ENCODE data around the gene SIPA1L3. TPM values are rescaled to one million over a fixed set of nuclear protein-coding genes. Genes with fewer than 3 reads are reported as not detected.

Gene SIPA1L3
- total and polyA plus RNA-seq, 2 of the 13 experiments (the other 11 are each of a cell fraction or from before 2014, with no cell fraction given): 5.5 to 7.7 TPM

DNA sequence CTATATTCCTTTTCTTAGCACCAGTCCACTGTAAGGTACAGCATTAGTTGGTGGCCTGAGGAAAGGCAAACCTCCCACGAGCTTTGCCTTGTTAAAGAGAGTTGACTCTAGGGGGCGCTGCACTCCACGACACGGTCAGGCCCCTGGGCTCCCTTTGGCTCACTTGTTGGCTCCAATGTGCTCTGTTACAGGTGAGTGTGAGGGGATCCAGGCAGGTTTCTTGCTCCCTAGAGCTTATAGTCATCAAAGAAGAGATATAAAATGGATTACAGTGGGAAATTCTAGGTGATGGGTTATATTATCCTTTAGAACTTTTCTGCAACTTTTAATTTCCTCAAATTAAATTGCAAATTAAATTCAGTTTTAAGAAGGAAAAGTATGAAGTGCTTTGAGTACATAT, 4.3 kb upstream of the SIPA1L3 start:
- H2AFZ ChIP-seq (ENCODE audit: low read length): no peak overlapping the region
- H3K9ac ChIP-seq (ENCODE audit: insufficient read depth, low read depth, low read length): no peak overlapping the region
- FAIRE-seq (peak; percentile 40), ATAC-seq (peak; percentile 37), DNase-seq (ENCODE audit: low spot score) (peak; percentile 71)
- no peak overlapping the region for H3K4me3 ChIP-seq (replicated peaks in 1 of 3; ENCODE audit: insufficient read depth in 1 of 3, low read depth in 2 of 3, low read length in 3 of 3)
- no peaks in the 10 kb centered on the region for H3K27me3 ChIP-seq (ENCODE audit: control insufficient read depth in 1 of 2, insufficient read depth in 2 of 2, low read length in 2 of 2)
- H3K79me2 ChIP-seq (ENCODE audit: insufficient read depth, low read length): peaks cover 3% of the 10 kb centered on the region
- BruUV-seq (replicated peaks): no TSS peak
- ChIA-PET POLR2A (interaction anchor here (1.4 kb wide), 1 partner anchor 171 kb away, joined by 4 read pairs; no protein-coding TSS in a partner anchor), CTCF (ENCODE audit: low intra/inter-chr PET ratio, low total read pairs) (interaction anchor here (0.6 to 1.9 kb wide), 4 partner anchors 84 to 200 kb away, joined by 3 to 16 read pairs (median 10); no protein-coding TSS in a partner anchor)
- in situ Hi-C loops (cut with HindIII; ENCODE audit: extremely low pct_ligation_motif_present, low pct_unique_long_range_greater_than_20kb): loop anchor here (5.0 kb wide), 2 partner anchors 85 to 170 kb away; no protein-coding TSS in a partner anchor
- peaks cover 10% of the 10 kb centered on the region for H3K4me1 ChIP-seq (ENCODE audit: insufficient read depth, low read length)
- H3K36me3 ChIP-seq (replicated peaks in 1 of 2; ENCODE audit: control insufficient read depth in 1 of 2, insufficient read depth in 2 of 2, low read length in 2 of 2): no peaks in the 10 kb centered on the region
- no peak overlapping the region for H3K27ac ChIP-seq (ENCODE audit: extremely low read length, insufficient read depth, low read length)
- no peak overlapping the region for H3K4me2 ChIP-seq (ENCODE audit: low read depth, low read length)
- 0% methylated on average over 2 of the region's 4 CpGs for WGBS (ENCODE audit: low lambda C conversion rate)
- intact Hi-C loops (cut with micrococcal nuclease; ENCODE audit: unreplicated experiment): loop anchor here (1.0 kb wide), 1 partner anchor 172 kb away; no protein-coding TSS in a partner anchor
- no peaks in the 10 kb centered on the region for H4K20me1 ChIP-seq (ENCODE audit: insufficient read depth, low read length)
- H3K9me3 ChIP-seq (ENCODE audit: low read length): no peaks in the 10 kb centered on the region
- TF ChIP-seq, protein P1, sequence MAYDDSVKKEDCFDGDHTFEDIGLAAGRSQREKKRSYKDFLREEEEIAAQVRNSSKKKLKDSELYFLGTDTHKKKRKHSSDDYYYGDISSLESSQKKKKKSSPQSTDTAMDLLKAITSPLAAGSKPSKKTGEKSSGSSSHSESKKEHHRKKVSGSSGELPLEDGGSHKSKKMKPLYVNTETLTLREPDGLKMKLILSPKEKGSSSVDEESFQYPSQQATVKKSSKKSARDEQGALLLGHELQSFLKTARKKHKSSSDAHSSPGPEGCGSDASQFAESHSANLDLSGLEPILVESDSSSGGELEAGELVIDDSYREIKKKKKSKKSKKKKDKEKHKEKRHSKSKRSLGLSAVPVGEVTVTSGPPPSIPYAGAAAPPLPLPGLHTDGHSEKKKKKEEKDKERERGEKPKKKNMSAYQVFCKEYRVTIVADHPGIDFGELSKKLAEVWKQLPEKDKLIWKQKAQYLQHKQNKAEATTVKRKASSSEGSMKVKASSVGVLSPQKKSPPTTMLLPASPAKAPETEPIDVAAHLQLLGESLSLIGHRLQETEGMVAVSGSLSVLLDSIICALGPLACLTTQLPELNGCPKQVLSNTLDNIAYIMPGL (CRISPR knock-in tag; IDR thresholded peaks at IDR 0.05; ENCODE audit: borderline replicate concordance in 1 of 2, low read depth in 1 of 2): peak in 1 of 2 experiments; percentile 55; a peak in 2 of 4 replicates
- TF ChIP-seq, protein P2, sequence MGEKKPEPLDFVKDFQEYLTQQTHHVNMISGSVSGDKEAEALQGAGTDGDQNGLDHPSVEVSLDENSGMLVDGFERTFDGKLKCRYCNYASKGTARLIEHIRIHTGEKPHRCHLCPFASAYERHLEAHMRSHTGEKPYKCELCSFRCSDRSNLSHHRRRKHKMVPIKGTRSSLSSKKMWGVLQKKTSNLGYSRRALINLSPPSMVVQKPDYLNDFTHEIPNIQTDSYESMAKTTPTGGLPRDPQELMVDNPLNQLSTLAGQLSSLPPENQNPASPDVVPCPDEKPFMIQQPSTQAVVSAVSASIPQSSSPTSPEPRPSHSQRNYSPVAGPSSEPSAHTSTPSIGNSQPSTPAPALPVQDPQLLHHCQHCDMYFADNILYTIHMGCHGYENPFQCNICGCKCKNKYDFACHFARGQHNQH (CRISPR knock-in tag; IDR thresholded peaks at IDR 0.05): peak; percentile 32; the same call in 1 of the 2 replicates
- TF ChIP-seq MIXL1 (CRISPR knock-in tag; IDR thresholded peaks at IDR 0.05) (0 out of 2 replicates have a peak, but pooled peaks have one; percentile 30), THAP11 (CRISPR knock-in tag; IDR thresholded peaks at IDR 0.05) (peak; percentile 39; the same call in 1 of the 2 replicates), FOSL2 (CRISPR knock-in tag; IDR thresholded peaks at IDR 0.05) (peak; percentile 27; the same call in 1 of the 2 replicates), RFX5 (IDR thresholded peaks at IDR 0.05; ENCODE audit: low read depth, low read length) (no peak), STAG1 (CRISPR knock-in tag; IDR thresholded peaks at IDR 0.05) (peak; percentile 97), KDM2A (CRISPR knock-in tag; IDR thresholded peaks at IDR 0.05; ENCODE audit: borderline replicate concordance, low read depth) (peak; percentile 44; the same call in 1 of the 2 replicates), SETDB1 (CRISPR knock-in tag; IDR thresholded peaks at IDR 0.05; ENCODE audit: borderline replicate concordance) (no peak), PCBP2 (optimal IDR thresholded peaks at IDR 0.05; ENCODE audit: low read depth, low read length, poor library complexity, severe bottlenecking) (no peak), RAD21 (CRISPR knock-in tag; IDR thresholded peaks at IDR 0.05) (peak; percentile 89), ZNF441 (CRISPR knock-in tag; IDR thresholded peaks at IDR 0.05; ENCODE audit: borderline replicate concordance) (no peak), MIER3 (CRISPR knock-in tag; IDR thresholded peaks at IDR 0.05; ENCODE audit: borderline replicate concordance) (0 out of 2 replicates have a peak, but pooled peaks have one; percentile 28), IRF2 (CRISPR knock-in tag; IDR thresholded peaks at IDR 0.05) (0 out of 2 replicates have a peak, but pooled peaks have one; percentile 27), SAP130 (CRISPR knock-in tag; IDR thresholded peaks at IDR 0.05; ENCODE audit: low read depth) (peak; percentile 16; the same call in 1 of the 2 replicates)
- TF ChIP-seq, protein P3, sequence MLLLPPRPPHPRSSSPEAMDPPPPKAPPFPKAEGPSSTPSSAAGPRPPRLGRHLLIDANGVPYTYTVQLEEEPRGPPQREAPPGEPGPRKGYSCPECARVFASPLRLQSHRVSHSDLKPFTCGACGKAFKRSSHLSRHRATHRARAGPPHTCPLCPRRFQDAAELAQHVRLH (CRISPR knock-in tag; IDR thresholded peaks at IDR 0.05; ENCODE audit: borderline replicate concordance, low read depth): peak; percentile 25; the same call in 1 of the 2 replicates
- TF ChIP-seq, protein P4, sequence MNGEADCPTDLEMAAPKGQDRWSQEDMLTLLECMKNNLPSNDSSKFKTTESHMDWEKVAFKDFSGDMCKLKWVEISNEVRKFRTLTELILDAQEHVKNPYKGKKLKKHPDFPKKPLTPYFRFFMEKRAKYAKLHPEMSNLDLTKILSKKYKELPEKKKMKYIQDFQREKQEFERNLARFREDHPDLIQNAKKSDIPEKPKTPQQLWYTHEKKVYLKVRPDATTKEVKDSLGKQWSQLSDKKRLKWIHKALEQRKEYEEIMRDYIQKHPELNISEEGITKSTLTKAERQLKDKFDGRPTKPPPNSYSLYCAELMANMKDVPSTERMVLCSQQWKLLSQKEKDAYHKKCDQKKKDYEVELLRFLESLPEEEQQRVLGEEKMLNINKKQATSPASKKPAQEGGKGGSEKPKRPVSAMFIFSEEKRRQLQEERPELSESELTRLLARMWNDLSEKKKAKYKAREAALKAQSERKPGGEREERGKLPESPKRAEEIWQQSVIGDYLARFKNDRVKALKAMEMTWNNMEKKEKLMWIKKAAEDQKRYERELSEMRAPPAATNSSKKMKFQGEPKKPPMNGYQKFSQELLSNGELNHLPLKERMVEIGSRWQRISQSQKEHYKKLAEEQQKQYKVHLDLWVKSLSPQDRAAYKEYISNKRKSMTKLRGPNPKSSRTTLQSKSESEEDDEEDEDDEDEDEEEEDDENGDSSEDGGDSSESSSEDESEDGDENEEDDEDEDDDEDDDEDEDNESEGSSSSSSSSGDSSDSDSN (CRISPR knock-in tag; IDR thresholded peaks at IDR 0.05): no peak
